ENCODE data around the gene PFKL. TPM values are rescaled to one million over a fixed set of nuclear protein-coding genes. Genes with fewer than 3 reads are reported as not detected.
A peak's percentile ranks its signal among the peaks of the same experiment; 100 is the strongest.

PFKL gene
- total and polyA plus RNA-seq, 2 donors (not counting 1 experiment from before 2014, with no cell fraction given) = 267 to 318 TPM

- 96% methylated on average over 24 of the region's 25 CpGs for WGBS (ENCODE audit: insufficient coverage)
Observed at GRCh38 chr21:44328242-44328895, 28.5 kb downstream of the PFKL start.

More at GRCh38 chr21:44328242-44328895, 28.5 kb downstream of the PFKL start:
- no peak overlapping the region for H3K4me3 ChIP-seq (ENCODE audit: control extremely low read depth in 1 of 5, extremely low read depth in 1 of 5, insufficient read depth in 1 of 5, low read depth in 2 of 5, low read length in 4 of 5)
- H3K27ac ChIP-seq (ENCODE audit: low read length in 2 of 2) = no peak overlapping the region
- Mint-ChIP-seq H3K4me3 (no peak overlapping the region), H3K9me3 (ENCODE audit: insufficient read depth) (no peaks in the 10 kb centered on the region), H3K27ac (peak overlapping the region; percentile 71), H3K4me1 (no peaks in the 10 kb centered on the region), H3K27me3 (no peaks in the 10 kb centered on the region)
- H2AFZ ChIP-seq (ENCODE audit: insufficient read depth, low read depth, low read length, poor library complexity, severe bottlenecking) = no peak overlapping the region
- ChIA-PET CTCF (no interaction called here), POLR2A (interaction anchor here (0.6 kb wide), 1 partner anchor 466 kb away, joined by 3 read pairs; no protein-coding TSS in a partner anchor)
- no peaks in the 10 kb centered on the region for H3K27me3 ChIP-seq (replicated peaks in 1 of 4; ENCODE audit: control extremely low read depth in 1 of 4, control insufficient read depth in 3 of 4, insufficient read depth in 4 of 4, low read length in 3 of 4)
- TF ChIP-seq EZH2 (IDR thresholded peaks at IDR 0.05; ENCODE audit: borderline replicate concordance, insufficient read depth, low read depth, low read length, poor library complexity, severe bottlenecking) (no peak), CTCF (IDR thresholded peaks at IDR 0.05) (no peak)
- no peak overlapping the region for H3K4me2 ChIP-seq (replicated peaks; ENCODE audit: low read depth, low read length, poor library complexity, severe bottlenecking)
- H4K20me1 ChIP-seq (ENCODE audit: control insufficient read depth, insufficient read depth, low read length, poor library complexity, severe bottlenecking) = peaks cover 46% of the 10 kb centered on the region
- ATAC-seq (ENCODE audit: low read depth) (no peak), DNase-seq (no peak)
- H3K4me1 ChIP-seq (ENCODE audit: control insufficient read depth in 2 of 2, insufficient read depth in 2 of 2, low read length in 2 of 2) = no peaks in the 10 kb centered on the region
- no peaks in the 10 kb centered on the region for H3K79me2 ChIP-seq (ENCODE audit: control insufficient read depth, insufficient read depth, low read length)
- H3K9me3 ChIP-seq (ENCODE audit: control extremely low read depth in 1 of 3, control insufficient read depth in 2 of 3, insufficient read depth in 1 of 3, low read length in 2 of 3) = no peaks in the 10 kb centered on the region
- intact Hi-C loops (cut with micrococcal nuclease) = no loop called here
- H3K9ac ChIP-seq (ENCODE audit: low read length) = no peak overlapping the region
- H3K36me3 ChIP-seq (replicated peaks in 1 of 2; ENCODE audit: control extremely low read depth in 1 of 2, control insufficient read depth in 1 of 2, extremely low read depth in 1 of 2, insufficient read depth in 2 of 2, low read length in 1 of 2) = peaks cover 0 to 38% of the 10 kb centered on the region in 2 experiments
